Mesodermal cell (in vitro differentiated cells): ENCODE data around the gene SLC27A4.

Source experiments
- H3K27ac ChIP-seq: 2 replicates; pipeline ENCODE4 v1.7.0; 2013; ENCODE audit warnings: mild to moderate bottlenecking, low read depth, low read length, moderate library complexity; ENCODE audit not compliant: severe bottlenecking
- H3K36me3 ChIP-seq: 2 replicates; pipeline ENCODE4 v1.7.1; 2013; ENCODE audit warnings: mild to moderate bottlenecking, low read length, moderate library complexity; ENCODE audit not compliant: control insufficient read depth, insufficient read depth
- H3K4me1 ChIP-seq: one replicate; pipeline ENCODE4 v1.7.1; 2013; ENCODE audit warnings: mild to moderate bottlenecking, low read length; ENCODE audit not compliant: insufficient read depth, control insufficient read depth, poor library complexity, severe bottlenecking
- H3K4me3 ChIP-seq: 2 replicates; pipeline ENCODE4 v1.7.0; 2013; ENCODE audit warnings: low read length, control low read depth, mild to moderate bottlenecking; ENCODE audit not compliant: insufficient read depth, poor library complexity, severe bottlenecking; ENCODE audit errors: extremely low read depth
- H3K9me3 ChIP-seq: 2 replicates; pipeline ENCODE4 v1.7.1; 2013; ENCODE audit warnings: mild to moderate bottlenecking, low read length, moderate library complexity; ENCODE audit not compliant: control insufficient read depth
- WGBS, 2 experiments: methylation state at CpG; one replicate each; pipeline ENCODE4 v1.1.5; 2013; ENCODE audit warnings: missing lambda C conversion rate in 2 of 2; ENCODE audit not compliant: insufficient coverage in 2 of 2; 5-methylcytosine and 5-hydroxymethylcytosine counted together

The SLC27A4 gene

DNA sequence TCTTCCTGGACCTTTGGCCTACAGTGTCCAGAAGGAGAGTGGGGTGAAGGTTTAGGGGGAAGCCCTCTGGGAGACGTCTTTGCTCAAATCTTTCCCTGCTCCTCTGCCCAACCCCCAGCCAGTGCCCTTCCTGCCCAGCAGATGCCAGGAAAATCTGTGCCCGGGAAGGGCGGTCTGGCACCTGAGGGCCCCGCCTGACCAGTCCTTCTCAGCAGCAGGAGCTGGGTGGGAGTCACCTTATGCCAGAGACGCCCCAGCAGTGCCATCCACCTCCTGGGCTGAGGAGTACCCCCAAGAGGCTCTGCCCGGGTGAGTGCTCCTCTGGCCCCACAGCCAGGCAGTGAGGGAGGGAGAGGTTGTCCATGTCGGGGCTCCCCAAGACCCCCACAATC, 65.4 kb downstream of the SLC27A4 start:
- H3K9me3 ChIP-seq: no peaks in the 10 kb centered on the region
- H3K27ac ChIP-seq: no peak overlapping the region
- 83 to 86% methylated on average over 5 to 6 of the region's 7 CpGs for WGBS, 2 experiments
- H3K36me3 ChIP-seq: no peaks in the 10 kb centered on the region
- H3K4me1 ChIP-seq: peaks cover 13% of the 10 kb centered on the region
- H3K4me3 ChIP-seq: no peak overlapping the region

DNA sequence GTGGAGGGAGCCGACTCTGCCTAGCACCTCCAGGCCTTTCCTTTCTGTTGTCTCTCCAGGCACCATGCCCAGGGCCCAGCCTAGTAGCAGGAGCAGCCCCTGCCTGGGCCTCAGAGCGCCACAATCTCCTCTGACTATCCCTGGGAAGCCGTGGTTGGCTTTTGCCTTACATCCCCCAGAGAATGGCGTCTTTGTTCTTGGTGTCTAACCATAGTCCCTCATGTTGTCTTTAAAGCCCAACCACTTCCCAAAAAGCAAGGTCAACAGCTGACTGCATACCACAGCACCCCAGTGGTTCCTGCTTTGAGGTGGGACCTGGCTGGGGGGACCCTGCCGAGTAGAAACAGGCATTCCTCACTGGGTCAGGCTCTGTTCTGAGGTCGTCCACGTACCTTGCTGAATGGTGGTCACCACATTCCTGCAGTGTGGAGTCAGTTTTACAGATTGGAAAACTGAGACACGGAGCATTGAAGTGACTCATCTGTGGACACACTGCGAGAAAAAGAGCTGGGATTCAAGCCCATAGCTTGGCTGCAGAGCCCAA, 66.6 kb downstream of the SLC27A4 start:
- no peak overlapping the region for H3K4me3 ChIP-seq
- H3K9me3 ChIP-seq: no peaks in the 10 kb centered on the region
- WGBS, 2 experiments: 72% methylated on average over 9 of the region's 9 CpGs
- H3K4me1 ChIP-seq: peaks cover 13% of the 10 kb centered on the region
- H3K36me3 ChIP-seq: no peaks in the 10 kb centered on the region
- no peak overlapping the region for H3K27ac ChIP-seq

GRCh38 chr9:128408963-128409431, 68.7 kb downstream of the SLC27A4 start:
- no peaks in the 10 kb centered on the region for H3K9me3 ChIP-seq
- H3K36me3 ChIP-seq: no peaks in the 10 kb centered on the region
- H3K27ac ChIP-seq: peak overlapping the region; percentile 60
- H3K4me1 ChIP-seq: peaks cover 13% of the 10 kb centered on the region
- WGBS, 2 experiments: 11 to 17% methylated on average over 10 to 14 of the region's 26 CpGs
- H3K4me3 ChIP-seq: no peak overlapping the region

GRCh38 chr9:128409450-128409849, 69.1 kb downstream of the SLC27A4 start:
- 51 to 65% methylated on average over 5 to 7 of the region's 8 CpGs for WGBS, 2 experiments
- Histone ChIP-seq H3K9me3 (no peaks in the 10 kb centered on the region), H3K4me3 (no peak overlapping the region), H3K36me3 (no peaks in the 10 kb centered on the region), H3K4me1 (peaks cover 13% of the 10 kb centered on the region), H3K27ac (no peak overlapping the region)

DNA sequence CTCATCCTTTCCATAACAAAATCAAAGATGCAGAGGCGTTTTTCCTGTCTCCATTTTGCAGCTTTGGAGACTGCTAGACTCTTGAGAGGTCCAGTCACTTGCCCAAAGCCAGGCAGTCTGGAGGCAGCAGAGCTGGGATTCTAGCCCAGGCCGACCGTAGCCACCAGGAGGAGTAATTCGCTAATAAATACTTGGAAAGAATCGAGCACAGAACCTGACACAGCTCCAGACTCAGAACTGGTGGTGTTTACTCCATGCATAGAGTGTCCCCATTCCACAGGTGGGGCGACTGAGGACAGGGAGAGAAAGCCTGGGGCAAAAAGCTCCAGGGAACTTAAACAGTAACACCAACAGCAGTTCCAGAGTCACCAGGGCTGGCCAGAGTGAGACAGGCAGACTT, 69.7 kb downstream of the SLC27A4 start:
- Histone ChIP-seq H3K27ac (no peak overlapping the region), H3K4me3 (no peak overlapping the region), H3K4me1 (peaks cover 13% of the 10 kb centered on the region), H3K36me3 (no peaks in the 10 kb centered on the region), H3K9me3 (no peaks in the 10 kb centered on the region)
- WGBS, 2 experiments: 32 to 45% methylated on average over 4 to 5 of the region's 6 CpGs
